Panc1 (cell line): ENCODE data around the gene NEURL2.

Source experiments
- CTCF ChIP-seq: fragments of 450-650 bp; IDR thresholded peaks from 2 replicates; pipeline ENCODE4 v1.5.1; 2017; ENCODE audit warnings: mild to moderate bottlenecking
- POLR2AphosphoS5 ChIP-seq: IDR thresholded peaks from 2 replicates; pipeline ENCODE4 v1.6.1; 2012; ENCODE audit warnings: mild to moderate bottlenecking, low read depth, low read length, moderate library complexity
- TCF7L2 ChIP-seq: IDR thresholded peaks from 2 replicates; pipeline ENCODE4 v1.6.1; 2011; ENCODE audit warnings: mild to moderate bottlenecking, low read depth, low read length, inconsistent platforms

- TF ChIP-seq CTCF = no peak
- TF ChIP-seq TCF7L2 = no peak
- TF ChIP-seq POLR2AphosphoS5 = no peak
These were observed 29.6 kb downstream of the NEURL2 start for GRCh38 chr20:45861221-45862075.
